GOT3 (cell line): Measurements from ENCODE around the gene ZNF19.

Source experiments
- DNase-seq: peaks from one replicate; lab custom pipeline; 2025; ENCODE audit warnings: mixed read lengths; lab: John Stamatoyannopoulos, UW

ZNF19 gene

GRCh38 chr16:71490361-71490760 lies 1.2 kb upstream of the ZNF19 start:
- DNase-seq: no peak

GRCh38 chr16:71484006-71484893 lies 4.9 kb downstream of the ZNF19 start:
- DNase-seq: peak; percentile 67

- no peak for DNase-seq
These were observed 6.6 kb downstream of the ZNF19 start for GRCh38 chr16:71482569-71482968.

- DNase-seq: no peak
These were observed 8.2 kb downstream of the ZNF19 start for GRCh38 chr16:71480956-71481355.

- no peak for DNase-seq
These were observed 9.7 kb downstream of the ZNF19 start for GRCh38 chr16:71479420-71479819.

- DNase-seq: no peak
These were observed 12.5 kb downstream of the ZNF19 start for GRCh38 chr16:71476457-71477124.

GRCh38 chr16:71474864-71475263 lies 14.3 kb downstream of the ZNF19 start:
- no peak for DNase-seq

- no peak for DNase-seq
These were observed 15.2 kb downstream of the ZNF19 start for GRCh38 chr16:71473891-71474290.

GRCh38 chr16:71472931-71473330 lies 16.2 kb downstream of the ZNF19 start:
- no peak for DNase-seq

GRCh38 chr16:71472051-71472450 lies 17.1 kb downstream of the ZNF19 start:
- DNase-seq: no peak

GRCh38 chr16:71467810-71468209 lies 21.3 kb downstream of the ZNF19 start:
- DNase-seq: no peak

GRCh38 chr16:71464231-71464630 lies 24.9 kb downstream of the ZNF19 start:
- no peak for DNase-seq

GRCh38 chr16:71461686-71462648 lies 27.2 kb downstream of the ZNF19 start, which contains the start of gene ZNF23:
TSS of gene ZNF23 (minus strand) at chr16:71462247. CDS start at chr16:71456796, 5,451 bp downstream.
- no peak for DNase-seq

GRCh38 chr16:71460941-71461340 lies 28.2 kb downstream of the ZNF19 start:
- no peak for DNase-seq

- DNase-seq: no peak
These were observed 28.9 kb downstream of the ZNF19 start for GRCh38 chr16:71460236-71460635.

- DNase-seq: no peak
These were observed 29.6 kb downstream of the ZNF19 start for GRCh38 chr16:71459510-71459909.

- no peak for DNase-seq
These were observed 32.3 kb downstream of the ZNF19 start for GRCh38 chr16:71456801-71457200.

GRCh38 chr16:71453036-71453435 lies 36.1 kb downstream of the ZNF19 start:
- no peak for DNase-seq

GRCh38 chr16:71449020-71449419 lies 40.1 kb downstream of the ZNF19 start:
- no peak for DNase-seq

- DNase-seq: no peak
These were observed 40.8 kb downstream of the ZNF19 start for GRCh38 chr16:71448274-71448866.

GRCh38 chr16:71443714-71444113 lies 45.4 kb downstream of the ZNF19 start:
- no peak for DNase-seq

GRCh38 chr16:71442051-71442440 lies 47.1 kb downstream of the ZNF19 start, which contains the start of gene TLE7:
TSS of gene TLE7 (minus strand) at chr16:71442054. CDS start at chr16:71433324, 8,730 bp downstream.
- DNase-seq: no peak
